Measurements from ENCODE around the gene NUP37. TPM values are rescaled to one million over a fixed set of nuclear protein-coding genes. Genes with fewer than 3 reads are reported as not detected.
"Not testable (repeated sequence)": the region's sequence is repeated elsewhere in the genome, so short reads cannot be mapped to it uniquely, and the experiment has no call there.

Gene NUP37
- total RNA-seq, 1 donor from 2014 or later = 15.3 TPM

DNA sequence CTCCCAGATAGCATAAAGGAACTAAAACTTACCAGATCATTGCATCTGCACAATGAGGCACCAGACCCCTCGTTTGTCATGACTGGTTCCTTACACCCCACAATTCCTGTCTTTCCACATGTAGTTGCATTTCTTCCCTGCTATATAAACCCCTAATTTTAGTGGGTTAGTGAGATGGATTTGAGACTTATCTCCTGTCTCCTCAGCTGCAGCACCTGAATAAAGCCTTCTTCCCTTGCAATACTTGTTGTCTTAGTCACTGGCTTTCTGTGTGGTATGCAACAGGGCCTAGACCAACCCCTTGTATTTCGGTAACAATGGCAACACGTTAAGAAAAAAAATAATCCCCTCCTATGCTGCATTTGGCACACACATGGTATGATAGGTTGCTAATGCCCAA, 13.0 kb downstream of the NUP37 start:
- DNase-seq (no peak), ATAC-seq (no peak)
- intact Hi-C loops (cut with micrococcal nuclease) = no loop called here

DNA sequence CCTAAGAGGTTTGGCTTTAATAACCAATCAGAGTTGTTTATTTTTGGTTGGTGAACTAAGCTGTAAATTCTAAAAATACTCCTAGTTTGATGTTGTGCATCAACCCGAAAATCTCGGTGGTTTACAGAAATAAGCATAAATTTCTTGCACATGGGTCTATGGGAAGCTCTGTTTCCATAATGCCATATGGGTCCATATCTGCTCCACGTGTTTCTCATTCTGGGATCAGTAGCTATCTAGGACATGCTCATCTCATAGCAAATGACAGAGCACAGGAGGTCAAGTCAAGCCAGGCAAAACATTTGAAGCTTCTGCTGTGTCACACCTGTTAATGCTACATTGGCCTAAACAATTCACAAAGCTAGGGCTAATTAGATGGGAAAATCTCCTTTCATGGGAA, 23.1 kb downstream of the NUP37 start:
- intact Hi-C loops (cut with micrococcal nuclease) = no loop called here
- ATAC-seq (no peak), DNase-seq (no peak)

DNA sequence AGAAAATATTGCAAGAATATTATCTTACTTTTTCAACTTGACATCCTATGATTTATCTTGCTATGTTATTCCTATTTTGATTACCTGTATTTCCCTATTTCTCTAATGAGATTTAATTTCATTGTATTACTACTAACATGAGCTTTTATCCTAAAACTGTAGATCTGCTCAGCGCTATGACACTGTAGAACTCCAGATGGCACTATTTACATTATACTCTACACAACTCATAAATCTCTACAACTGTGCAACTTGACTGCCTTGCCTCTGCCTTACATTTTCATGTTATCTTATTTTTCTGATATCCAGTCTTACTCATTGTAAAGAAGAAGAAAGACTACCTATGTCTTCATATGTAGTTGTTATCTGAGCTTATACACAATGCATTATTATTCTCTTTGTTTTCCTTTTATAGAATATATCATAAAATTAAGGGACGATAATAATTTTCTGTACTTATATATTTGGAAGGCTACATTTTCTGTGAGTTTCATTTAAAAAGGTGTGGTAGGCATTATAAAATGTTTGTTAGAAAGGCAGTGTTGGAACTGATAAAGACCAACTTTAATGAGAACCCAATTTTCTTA, 24.1 kb downstream of the NUP37 start:
- DNase-seq (no peak), ATAC-seq (no peak)
- intact Hi-C loops (cut with micrococcal nuclease) = no loop called here

DNA sequence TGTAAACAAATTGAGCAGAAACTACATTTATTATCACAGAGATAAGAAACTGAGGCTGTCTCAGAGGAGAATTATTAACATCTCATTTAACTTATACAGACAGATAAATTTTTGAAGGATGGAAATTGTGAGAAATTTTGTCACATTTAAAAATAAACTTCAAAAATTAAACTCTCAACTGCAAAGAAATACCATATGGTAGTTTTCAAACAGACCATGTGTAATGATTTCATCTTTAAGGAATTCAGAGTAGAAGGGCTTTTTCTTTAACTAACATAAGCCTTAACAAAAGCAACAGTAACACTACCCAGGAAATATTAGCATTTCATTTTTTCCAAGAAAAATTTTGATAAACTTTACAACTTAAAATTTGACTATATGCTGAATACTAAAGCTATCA, 26.6 kb downstream of the NUP37 start:
- intact Hi-C loops (cut with micrococcal nuclease) = no loop called here
- DNase-seq = no peak
- no peak for ATAC-seq

DNA sequence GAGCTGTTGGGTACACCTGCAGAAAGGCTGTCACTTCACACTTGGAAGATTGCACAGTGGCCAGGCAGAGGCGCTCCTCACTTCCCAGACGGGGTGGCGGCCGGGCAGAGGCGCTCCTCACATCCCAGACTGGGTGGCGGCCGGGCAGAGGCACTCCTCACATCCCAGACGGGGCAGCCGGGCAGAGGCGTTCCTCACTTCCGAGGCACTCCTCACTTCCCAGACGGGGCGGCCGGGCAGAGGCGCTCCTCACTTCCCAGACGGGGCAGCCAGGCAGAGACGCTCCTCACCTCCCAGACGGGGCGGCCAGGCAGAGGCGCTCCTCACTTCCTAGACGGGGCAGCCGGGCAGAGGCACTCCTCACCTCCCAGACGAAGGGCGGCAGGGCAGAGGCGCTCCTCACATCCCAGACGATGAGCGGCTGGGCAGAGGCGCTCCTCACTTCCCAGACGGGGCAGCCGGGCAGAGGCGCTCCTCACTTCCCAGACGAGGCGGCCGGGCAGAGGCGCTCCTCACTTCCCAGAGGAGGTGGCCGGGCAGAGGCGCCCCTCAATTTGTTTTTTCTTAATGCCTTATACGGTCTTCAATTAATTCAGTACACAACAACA, 30.6 kb downstream of the NUP37 start:
- ATAC-seq; DNase-seq; intact Hi-C loops (cut with micrococcal nuclease): not testable (repeated sequence)

DNA sequence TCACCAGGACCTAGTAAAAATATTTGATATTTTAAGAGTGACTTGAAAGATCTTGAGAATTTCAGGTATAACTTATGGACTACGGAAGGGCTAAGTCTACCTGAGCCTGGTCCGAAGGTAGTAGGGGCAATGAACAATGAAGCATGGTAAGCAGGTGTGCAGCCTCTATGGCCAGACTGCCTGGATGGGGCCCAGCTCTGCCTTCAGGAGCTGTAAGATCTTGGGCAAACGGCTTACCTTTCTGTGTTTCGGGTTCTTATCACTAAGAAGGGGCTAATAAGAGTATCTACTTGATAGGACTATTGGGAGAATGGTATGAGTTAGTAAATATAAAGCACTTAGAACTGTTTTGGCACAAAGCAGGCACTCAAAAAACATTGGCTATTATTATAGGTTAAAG, 39.1 kb downstream of the NUP37 start:
- intact Hi-C loops (cut with micrococcal nuclease) = no loop called here
- no peak for DNase-seq
- no peak for ATAC-seq

DNA sequence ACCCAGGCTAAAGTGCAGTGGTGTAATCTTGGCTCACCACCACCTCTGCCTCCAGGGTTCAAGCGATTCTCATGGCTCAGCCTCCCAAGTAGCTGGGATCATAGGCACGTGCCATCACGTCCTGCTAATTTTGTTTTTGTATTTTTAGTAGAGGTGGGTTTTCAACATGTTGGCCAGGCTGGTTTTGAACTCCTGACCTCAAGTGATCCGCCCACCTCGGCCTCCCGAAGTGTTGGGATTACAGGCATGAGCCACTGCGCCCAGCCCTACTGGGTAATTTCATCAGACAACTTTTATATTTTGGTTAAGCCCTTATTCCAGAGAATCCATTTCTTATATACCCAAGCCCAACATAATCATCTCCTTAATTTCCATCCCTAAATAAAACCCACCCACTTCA, 47.8 kb downstream of the NUP37 start:
- DNase-seq; intact Hi-C loops (cut with micrococcal nuclease); ATAC-seq: not testable (repeated sequence)

DNA sequence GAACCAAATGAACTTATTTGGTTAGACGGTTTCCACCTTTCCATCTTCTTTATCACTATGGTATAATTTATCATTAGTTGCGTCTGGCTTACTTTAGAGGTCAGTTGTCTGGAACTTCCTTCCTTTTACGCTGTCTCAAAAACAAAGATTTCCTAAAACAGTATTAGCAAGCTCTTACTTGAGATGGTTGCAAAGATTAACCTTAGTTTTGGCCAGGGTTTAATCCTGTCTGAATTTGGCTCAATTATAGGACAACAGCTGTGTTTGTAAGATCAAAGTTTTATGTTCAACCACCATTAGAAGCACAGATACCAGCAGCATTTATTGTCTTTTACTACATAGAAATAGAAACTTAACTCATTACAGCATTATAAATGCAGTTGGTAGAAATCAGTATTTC, 50.2 kb downstream of the NUP37 start:
- DNase-seq (no peak), ATAC-seq (no peak)
- intact Hi-C loops (cut with micrococcal nuclease) = loop anchor here (10.0 kb wide), 1 partner anchor 45 kb away; no protein-coding TSS in a partner anchor

DNA sequence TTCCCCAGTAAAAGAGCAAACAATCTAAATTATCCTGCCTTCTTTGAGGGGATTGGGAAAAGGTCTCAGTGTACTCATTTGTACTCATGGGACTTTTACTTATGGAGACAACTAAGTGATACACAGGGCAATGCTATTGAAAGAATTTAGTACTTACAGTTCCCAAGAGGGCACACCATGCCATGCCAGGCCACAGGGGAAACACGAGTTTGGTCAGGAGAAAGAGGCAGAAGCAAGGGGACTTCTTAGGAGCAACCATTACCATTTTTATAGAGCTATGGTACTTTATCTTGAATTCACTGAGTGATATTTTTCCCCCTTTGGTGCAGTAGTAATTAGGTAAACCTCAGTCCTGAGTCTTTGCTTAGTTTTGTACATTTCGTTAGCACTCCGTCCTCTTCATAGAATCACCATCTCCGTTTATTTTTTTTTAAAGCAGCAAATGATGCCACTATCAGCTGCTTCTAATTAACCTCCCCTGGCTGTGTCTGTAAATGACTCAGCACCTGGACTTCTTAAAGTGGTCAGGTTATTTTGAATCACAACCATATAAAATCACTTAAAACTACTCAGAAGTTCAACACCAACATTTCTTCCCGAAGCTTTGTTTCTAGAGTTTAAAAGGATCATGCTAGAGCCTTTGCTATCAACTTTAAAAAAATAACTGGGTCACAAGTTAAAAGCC, 52.2 kb downstream of the NUP37 start:
- no peak for ATAC-seq
- intact Hi-C loops (cut with micrococcal nuclease) = loop anchor here (10.0 kb wide), 1 partner anchor 47 kb away; no protein-coding TSS in a partner anchor

DNA sequence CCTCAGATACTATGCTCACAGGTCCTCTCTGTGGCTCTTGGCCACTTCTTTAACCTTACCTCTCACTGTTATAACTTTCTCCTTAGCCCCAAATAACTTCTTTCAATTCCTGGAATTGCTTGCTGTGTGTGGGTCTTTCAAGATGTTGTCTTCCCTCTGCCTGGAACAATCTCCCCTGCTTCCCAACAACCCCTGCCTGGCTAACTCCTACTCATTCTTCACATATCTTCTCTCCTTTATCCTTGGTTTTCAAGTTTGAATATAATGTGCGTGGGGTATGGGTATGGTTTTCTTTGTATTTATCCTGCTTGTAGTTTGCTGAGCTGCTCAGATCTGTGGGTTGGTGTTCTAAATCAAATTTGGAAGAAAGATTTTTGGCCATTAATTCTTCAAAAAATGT, 55.4 kb downstream of the NUP37 start:
- intact Hi-C loops (cut with micrococcal nuclease) = loop anchor here (10.0 kb wide), 1 partner anchor 50 kb away; no protein-coding TSS in a partner anchor
- no peak for DNase-seq
- ATAC-seq = no peak

More for the DNA sequence above, 52.2 kb downstream of the NUP37 start:
- no peak for DNase-seq

DNA sequence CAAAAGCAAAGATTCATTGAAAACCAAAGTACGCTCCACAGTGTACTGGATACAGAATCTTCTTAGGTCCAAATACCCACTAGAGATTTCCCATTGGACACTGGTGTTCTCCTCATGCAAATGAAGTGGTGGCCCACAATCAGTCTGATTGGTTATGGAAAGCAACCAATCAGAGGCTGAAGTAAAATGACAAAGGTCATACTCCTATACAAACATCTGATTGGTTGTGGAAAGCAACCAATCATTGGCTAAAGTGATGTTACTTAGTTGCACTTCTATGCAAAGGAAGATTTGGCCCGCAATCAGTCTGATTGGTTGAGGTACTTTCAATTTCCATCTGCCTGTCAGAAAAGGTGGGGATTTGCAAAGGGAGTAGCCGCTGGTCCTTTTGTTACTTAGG, 56.8 kb downstream of the NUP37 start:
- no peak for DNase-seq
- ATAC-seq = no peak
- intact Hi-C loops (cut with micrococcal nuclease) = loop anchor here (10.0 kb wide), 1 partner anchor 52 kb away; no protein-coding TSS in a partner anchor

DNA sequence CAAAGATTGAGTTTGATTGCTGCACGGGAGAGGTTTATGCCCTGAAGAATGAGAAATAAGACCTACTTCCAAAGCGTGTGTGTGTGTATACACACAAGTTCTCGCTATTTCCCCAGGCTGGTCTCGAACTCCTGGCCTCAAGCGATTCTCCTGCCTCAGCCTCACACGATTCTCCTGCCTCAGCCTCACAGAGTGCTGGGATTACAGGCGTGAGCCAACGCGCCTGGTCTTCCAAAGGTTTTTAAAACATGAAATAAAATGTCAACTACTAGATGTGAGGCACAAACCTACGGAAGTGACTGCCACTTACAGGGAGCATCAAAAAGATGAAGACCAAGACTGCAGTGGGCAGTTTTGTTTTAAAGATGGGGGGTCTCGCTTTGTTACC, 57.5 kb downstream of the NUP37 start:
- intact Hi-C loops (cut with micrococcal nuclease) = loop anchor here (10.0 kb wide), 1 partner anchor 52 kb away; no protein-coding TSS in a partner anchor
- ATAC-seq = no peak
- no peak for DNase-seq

DNA sequence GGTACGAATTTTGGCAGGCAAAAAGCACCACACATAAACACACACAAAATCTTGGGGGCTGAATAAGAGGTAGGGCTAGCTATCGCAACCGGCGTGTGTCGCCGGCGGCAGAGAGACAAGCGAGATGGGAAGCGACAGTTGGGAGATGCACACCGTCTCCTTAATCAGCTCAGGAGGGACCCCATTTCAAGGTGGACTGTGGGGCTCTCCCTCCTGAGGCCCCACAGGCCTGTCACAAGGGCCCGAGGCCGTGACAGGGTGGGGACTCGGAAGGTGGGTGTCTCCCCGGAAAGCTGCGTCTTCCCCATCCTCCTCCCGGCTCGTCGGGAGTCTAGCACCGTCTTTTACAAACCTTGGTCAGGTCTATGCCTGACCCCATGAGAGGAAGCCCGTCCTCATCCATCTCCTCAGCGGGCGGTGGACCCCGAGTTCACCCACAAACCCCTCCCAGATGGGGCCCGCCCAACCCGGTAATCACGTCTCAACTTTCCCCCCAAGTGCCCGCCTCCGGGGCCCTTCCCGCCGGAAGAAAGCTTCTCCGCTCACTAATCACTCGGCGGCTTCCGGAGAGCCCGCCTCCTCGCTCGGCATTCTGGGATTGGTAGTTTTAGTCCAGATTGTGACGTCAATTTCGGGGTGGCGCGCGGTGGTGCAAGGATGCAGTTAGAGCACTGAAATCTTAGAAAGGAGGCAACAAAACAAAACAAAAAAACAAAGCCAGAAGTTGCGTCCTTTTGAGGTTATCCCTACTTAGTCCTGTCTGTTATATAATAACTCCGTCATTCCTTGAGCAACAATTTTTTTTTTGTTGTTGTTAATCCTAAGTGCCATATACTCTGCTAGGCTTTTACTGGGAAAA, 58.1 kb downstream of the NUP37 start, which contains the start of gene WASHC3:
TSS of gene WASHC3 (minus strand) at position 432 of the 859 bp plus-strand sequence. CDS start at position 403, 29 bp downstream.
- intact Hi-C loops (cut with micrococcal nuclease) = loop anchor here (10.0 kb wide), 1 partner anchor 53 kb away; no protein-coding TSS in a partner anchor
- ATAC-seq (peak; percentile 100), DNase-seq (peak; percentile 96)

DNA sequence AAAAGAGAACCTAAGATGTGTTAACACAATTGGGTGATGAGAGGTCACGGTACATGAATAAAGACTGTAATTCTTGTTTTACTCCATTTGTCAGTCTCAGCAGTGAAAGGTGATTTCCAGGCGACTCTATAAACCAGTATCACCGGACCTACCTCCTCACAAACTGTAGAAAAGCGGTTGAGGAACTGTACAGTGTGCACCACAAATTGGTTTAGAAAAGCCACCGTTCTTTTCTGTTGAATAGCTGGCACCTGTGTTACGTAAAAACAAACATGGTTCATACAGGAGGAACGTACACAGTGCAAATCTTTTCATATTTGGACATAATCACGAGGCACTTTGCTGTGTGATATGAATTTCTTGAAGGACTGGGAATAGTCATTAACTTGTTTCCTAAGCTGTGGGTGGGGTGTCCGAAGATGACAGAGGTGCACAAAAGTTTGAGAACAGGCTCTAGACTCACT, 58.8 kb downstream of the NUP37 start:
- intact Hi-C loops (cut with micrococcal nuclease) = loop anchor here (10.0 kb wide), 1 partner anchor 54 kb away; no protein-coding TSS in a partner anchor
- DNase-seq = no peak
- ATAC-seq = peak; percentile 8

DNA sequence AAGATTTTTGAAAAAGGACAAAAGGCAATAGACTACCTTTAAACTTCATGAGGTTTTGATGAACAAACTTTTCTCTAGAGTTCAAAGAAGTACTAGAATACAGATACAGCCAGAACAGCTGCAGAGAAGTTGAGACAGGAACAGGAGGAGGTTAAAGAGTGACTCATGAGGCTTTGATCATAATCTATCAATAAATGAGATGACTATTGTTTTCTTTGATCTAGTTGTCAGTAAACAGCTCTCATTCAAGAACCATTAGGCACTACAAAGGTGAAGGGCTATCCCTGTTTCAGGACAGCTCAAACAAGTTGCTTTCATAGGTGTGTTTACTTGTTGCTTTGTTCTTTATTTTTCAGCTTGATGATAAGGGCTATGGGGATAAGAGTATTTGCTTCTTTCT, 60.6 kb downstream of the NUP37 start:
- ATAC-seq (no peak), DNase-seq (no peak)
- intact Hi-C loops (cut with micrococcal nuclease) = no loop called here

DNA sequence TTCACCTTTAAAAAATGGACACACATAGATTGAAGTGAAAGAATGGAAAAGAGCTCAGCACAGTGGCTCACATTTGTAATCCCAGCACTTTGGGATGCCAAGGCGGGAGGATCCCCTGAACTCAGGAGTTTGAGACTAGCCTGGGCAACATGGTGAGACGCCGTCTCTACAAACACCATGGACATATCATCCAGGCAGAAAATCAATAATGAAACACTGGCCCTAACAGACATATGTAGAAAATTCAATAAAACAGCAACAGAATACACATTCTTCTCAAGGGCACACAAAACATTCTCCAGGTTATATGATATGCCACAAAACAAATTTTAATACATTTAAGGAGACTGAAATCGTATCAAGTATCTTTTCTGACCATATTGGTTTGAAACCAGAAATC, 65.6 kb downstream of the NUP37 start:
- intact Hi-C loops (cut with micrococcal nuclease) = no loop called here
- DNase-seq = no peak
- no peak for ATAC-seq

DNA sequence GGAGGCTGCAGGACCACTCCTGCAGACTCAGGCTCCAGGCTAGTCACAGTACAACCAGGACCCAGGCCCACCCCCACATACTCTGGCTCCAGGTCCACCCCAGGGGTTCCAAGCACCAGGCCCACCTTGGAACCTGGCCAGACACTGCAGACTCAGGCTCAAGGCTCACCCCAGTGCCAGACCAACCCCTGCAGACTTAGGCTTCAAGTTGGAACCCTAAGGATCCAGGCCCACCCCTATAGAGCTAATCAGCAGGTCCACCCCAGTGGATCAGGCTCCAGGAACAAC, 66.9 kb downstream of the NUP37 start:
- intact Hi-C loops (cut with micrococcal nuclease) = no loop called here
- DNase-seq = no peak
- ATAC-seq = no peak

DNA sequence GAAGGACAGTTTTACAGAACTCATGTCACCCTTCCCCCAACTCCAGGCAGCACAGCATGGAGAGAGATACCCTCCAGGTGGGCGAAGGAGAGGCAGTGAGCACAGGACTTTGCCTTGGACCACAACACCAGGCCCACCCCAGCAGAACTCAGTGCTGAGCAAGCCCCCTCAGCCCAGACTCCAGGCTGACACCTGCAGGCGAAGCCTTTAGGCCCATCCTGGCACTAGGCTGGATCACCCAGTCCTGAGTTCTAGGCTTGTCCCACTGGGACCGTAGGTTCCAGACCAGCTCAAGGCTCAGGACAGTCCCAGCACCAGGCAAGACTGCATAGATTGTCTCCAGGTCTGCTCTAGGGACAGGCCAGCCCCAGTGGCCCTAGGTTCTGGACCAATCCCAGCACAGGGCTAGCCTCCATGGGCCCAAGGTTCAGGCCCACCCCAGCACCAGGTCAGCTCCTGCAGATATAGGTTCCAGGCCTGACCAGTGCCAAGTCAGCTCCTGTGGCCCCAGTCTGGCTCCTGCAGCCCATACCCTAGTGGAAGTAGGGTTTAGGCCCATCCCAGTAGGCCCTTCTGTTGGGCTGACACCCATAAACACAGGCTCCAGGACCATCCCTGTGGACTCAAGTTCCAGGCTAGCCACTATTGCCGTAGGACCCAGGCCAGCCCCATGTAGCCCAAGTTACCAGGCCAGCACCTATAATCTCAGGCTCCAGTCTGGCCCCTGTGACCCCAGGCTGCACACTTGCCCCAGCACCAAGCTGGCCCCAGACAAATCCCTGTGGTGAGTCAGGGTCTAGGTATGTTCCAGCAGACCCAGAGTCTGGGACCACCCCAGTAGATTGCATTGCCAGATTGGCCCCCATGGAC, 67.5 kb downstream of the NUP37 start:
- intact Hi-C loops (cut with micrococcal nuclease) = no loop called here
- no peak for ATAC-seq
- no peak for DNase-seq
